ENCODE results near the gene RNASE4. TPM values are rescaled to one million over a fixed set of nuclear protein-coding genes. Genes with fewer than 3 reads are reported as not detected.

Gene RNASE4
- total and polyA plus RNA-seq, 9 donors: 42.0 to 183 (median 102) TPM

DNA sequence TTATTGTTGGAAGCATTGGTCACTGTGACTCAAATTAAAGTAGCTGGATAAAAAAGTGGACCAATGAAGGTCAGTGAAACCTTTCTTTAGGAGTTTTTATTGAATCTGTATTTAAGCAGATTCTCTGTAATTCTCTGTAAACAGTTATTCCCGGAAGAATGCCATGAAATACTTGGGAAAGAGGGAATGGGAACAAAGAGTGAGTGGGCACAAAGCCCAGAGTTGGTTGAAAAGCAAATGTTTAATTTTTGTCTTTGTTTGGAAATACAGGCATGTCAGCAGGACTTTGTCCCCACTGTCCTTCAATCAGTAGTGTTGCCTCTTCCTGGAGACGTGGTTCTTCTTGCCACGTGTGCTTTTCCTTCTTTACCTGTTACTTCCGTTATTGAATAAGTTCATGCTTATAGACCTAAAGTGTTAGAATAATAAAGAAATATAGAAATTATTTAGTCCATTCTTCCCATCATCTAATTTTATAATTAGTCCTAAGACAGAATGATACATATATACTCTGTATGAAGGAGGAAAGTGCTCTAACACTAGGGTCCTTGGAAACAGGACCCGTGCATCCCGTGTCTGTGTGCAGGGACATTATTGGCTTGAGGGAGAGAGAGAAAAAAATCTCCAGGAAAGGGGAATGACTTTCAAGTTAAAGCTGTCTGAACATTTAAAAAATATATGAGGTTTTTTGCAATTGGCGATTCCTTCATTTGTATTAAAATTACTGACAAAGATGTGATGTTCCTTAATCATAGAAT is 2.2 kb downstream of the RNASE4 start:
- H3K27me3 ChIP-seq: no peaks in the 10 kb centered on the region
- no peak for TF ChIP-seq POLR2A (IDR thresholded peaks at IDR 0.05)
- no peak for DNase-seq
- H3K27ac ChIP-seq: peak overlapping the region in 1 of 2 donors; percentile 5
- peaks cover 8% of the 10 kb centered on the region for H3K4me1 ChIP-seq (ENCODE audit: insufficient read depth)
- 44 to 58% (median 45%) methylated on average over 7 of the region's 7 CpGs for WGBS, 3 donors
- peak overlapping the region; percentile 82 for H3K4me3 ChIP-seq
- intact Hi-C loops (cut with DNase I): loop anchor here in 3 of 4 donors (10.0 kb wide), 6 partner anchors 288 to 418 kb away; partner anchors contain the start of genes NDRG2 (in 1 of the 3), PARP2 (in 1 of the 3), TMEM253 (in 1 of the 3) and ZNF219 (in 1 of the 3)
- H3K36me3 ChIP-seq: no peaks in the 10 kb centered on the region
- no peaks in the 10 kb centered on the region for H3K9me3 ChIP-seq

DNA sequence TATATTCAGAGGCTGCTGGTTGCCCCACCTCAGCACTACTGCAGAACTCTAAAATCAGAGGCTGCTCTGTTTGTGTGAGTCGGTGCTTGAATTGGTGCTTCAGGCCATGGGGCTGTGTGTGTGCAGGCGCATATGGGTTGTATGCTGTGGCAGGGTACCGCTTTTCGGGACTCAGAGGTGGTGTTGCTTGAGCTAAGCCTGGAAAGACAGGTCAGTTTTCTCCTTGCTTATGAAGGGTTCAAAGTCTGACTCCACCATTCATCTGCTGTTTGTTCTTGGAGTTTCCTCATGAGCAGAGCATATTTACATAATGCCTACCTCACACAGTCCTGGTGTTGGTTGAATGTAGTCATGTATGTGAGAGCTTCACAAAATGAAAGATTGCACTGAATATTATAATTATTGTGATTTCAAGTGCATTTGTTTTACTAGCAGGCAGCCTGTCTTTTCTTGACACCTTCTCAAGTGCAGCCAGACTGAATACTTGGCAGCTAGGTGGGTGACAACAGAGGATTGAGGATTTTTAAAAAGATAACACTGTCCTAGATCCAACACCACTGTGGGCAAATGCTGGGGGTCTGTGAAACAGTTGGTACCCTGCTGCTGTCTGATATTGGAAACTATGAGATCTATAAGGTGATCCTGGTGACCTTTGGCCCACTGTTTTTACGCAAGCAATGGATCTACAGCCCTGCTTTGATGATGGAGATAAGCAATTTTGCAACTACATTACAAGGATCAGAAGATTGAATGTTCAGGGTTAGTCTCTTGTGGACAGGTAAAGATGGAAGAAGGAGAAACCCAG is 3.2 kb downstream of the RNASE4 start:
- 84 to 94% (median 86%) methylated on average over 5 of the region's 5 CpGs for WGBS, 3 donors
- no peaks in the 10 kb centered on the region for H3K36me3 ChIP-seq
- H3K9me3 ChIP-seq: no peaks in the 10 kb centered on the region
- TF ChIP-seq EP300 (IDR thresholded peaks at IDR 0.05) (no peak), POLR2A (IDR thresholded peaks at IDR 0.05) (no peak)
- TF ChIP-seq, protein P1, sequence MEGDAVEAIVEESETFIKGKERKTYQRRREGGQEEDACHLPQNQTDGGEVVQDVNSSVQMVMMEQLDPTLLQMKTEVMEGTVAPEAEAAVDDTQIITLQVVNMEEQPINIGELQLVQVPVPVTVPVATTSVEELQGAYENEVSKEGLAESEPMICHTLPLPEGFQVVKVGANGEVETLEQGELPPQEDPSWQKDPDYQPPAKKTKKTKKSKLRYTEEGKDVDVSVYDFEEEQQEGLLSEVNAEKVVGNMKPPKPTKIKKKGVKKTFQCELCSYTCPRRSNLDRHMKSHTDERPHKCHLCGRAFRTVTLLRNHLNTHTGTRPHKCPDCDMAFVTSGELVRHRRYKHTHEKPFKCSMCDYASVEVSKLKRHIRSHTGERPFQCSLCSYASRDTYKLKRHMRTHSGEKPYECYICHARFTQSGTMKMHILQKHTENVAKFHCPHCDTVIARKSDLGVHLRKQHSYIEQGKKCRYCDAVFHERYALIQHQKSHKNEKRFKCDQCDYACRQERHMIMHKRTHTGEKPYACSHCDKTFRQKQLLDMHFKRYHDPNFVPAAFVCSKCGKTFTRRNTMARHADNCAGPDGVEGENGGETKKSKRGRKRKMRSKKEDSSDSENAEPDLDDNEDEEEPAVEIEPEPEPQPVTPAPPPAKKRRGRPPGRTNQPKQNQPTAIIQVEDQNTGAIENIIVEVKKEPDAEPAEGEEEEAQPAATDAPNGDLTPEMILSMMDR (IDR thresholded peaks at IDR 0.05): no peak
- H3K4me1 ChIP-seq (ENCODE audit: insufficient read depth): peaks cover 8% of the 10 kb centered on the region
- H3K27ac ChIP-seq: no peak overlapping the region
- intact Hi-C loops (cut with DNase I): loop anchor here in 3 of 4 donors (10.0 kb wide), 6 partner anchors 287 to 417 kb away; partner anchors contain the start of genes NDRG2 (in 1 of the 3), PARP2 (in 1 of the 3), TMEM253 (in 1 of the 3) and ZNF219 (in 1 of the 3)
- peak overlapping the region; percentile 10 for H3K4me3 ChIP-seq
- DNase-seq: no peak
- no peaks in the 10 kb centered on the region for H3K27me3 ChIP-seq

DNA sequence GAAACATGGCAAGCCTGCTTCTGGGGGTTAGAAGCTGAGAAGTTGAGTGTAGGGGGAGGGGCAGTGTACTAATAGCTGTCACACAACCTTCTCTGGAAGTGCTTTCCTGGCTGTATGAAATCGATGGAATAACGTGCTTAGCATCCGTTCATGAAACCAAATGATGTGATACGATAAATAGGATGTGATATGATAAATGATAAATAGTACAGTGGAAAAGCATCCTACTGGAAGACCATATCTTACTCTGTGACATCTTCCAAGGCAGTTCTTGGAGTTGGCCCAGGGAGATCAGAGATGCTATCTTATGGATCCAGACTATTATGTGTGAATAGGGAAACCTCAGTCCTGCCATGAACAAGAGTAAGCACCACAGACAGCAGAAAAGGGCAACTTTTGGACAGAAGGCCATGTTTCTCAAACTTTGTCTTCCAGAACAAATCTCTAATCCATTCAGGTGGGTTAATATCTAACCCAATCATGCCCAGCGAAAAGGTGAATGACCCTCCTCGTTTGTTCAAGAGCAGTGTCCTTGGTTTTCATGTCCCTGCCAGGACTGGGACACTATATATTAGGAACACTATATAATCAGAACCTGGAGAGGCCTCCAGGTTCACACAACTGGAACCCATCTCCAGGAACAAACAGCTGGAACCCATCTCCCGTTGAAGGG is 3.9 kb downstream of the RNASE4 start, which contains the start of gene ANG:
ANG (plus strand) TSS at position 598 of the 673 bp plus-strand sequence. CDS start 4,801 bp downstream, outside the sequence.
- intact Hi-C loops (cut with DNase I): loop anchor here in 3 of 4 donors (10.0 kb wide), 6 partner anchors 286 to 416 kb away; partner anchors contain the start of genes NDRG2 (in 1 of the 3), PARP2 (in 1 of the 3), TMEM253 (in 1 of the 3) and ZNF219 (in 1 of the 3)
- TF ChIP-seq EP300 (IDR thresholded peaks at IDR 0.05) (no peak), POLR2A (IDR thresholded peaks at IDR 0.05) (no peak)
- TF ChIP-seq, protein P1 (IDR thresholded peaks at IDR 0.05): no peak
- H3K27me3 ChIP-seq: no peaks in the 10 kb centered on the region
- H3K9me3 ChIP-seq: no peaks in the 10 kb centered on the region
- 77 to 86% (median 82%) methylated on average over 7 of the region's 7 CpGs for WGBS, 3 donors
- no peaks in the 10 kb centered on the region for H3K36me3 ChIP-seq
- peaks cover 8% of the 10 kb centered on the region for H3K4me1 ChIP-seq (ENCODE audit: insufficient read depth)
- no peak for DNase-seq
- H3K27ac ChIP-seq: no peak within 1 kb of the TSS
- H3K4me3 ChIP-seq: no peak within 1 kb of the TSS

- Histone ChIP-seq H3K4me3 (no peak overlapping the region), H3K36me3 (no peaks in the 10 kb centered on the region), H3K4me1 (ENCODE audit: insufficient read depth) (peaks cover 6% of the 10 kb centered on the region), H3K27me3 (no peaks in the 10 kb centered on the region), H3K9me3 (no peaks in the 10 kb centered on the region), H3K27ac (no peak overlapping the region)
- no peak for TF ChIP-seq EP300 (IDR thresholded peaks at IDR 0.05)
- TF ChIP-seq, protein P1 (IDR thresholded peaks at IDR 0.05): peak in 2 of 3 donors; percentile 76 to 80
- 21 to 25% (median 24%) methylated on average over 9 of the region's 9 CpGs for WGBS, 3 donors
- DNase-seq: peak in 1 of 5 donors; percentile 58
- intact Hi-C loops (cut with DNase I): loop anchor here in 1 of 4 donors (10.0 kb wide), 1 partner anchor 164 kb away; no protein-coding TSS in a partner anchor
These were observed 6.7 kb downstream of the RNASE4 start for GRCh38 chr14:20690848-20691640.

Data from ovary (tissue), 9 donors.